HepG2 (cell line): Measurements from ENCODE around the gene LRRN4. TPM values are rescaled to one million over a fixed set of nuclear protein-coding genes. Genes with fewer than 3 reads are reported as not detected.

ENCODE experiments used
- ATAC-seq: fragments of 200-7000 bp; cut with Tn5 transposase; 3 replicates; pipeline ENCODE4 v1.9.1; 2020; ENCODE audit warnings: mild to moderate bottlenecking, moderate library complexity
- BruUV-seq: library from RNA; stranded (reverse); fragments of 400-500 nt; replicated peaks from 2 replicates; lab custom pipeline; 2021; lab: Mats Ljungman, UMichigan
- CTCF ChIA-PET: fragments of 300-600 bp; formaldehyde crosslinking; extraction: SDS; loops from one replicate; lab custom pipeline; 2021; ENCODE audit warnings: low total read pairs, inconsistent platforms, low intra/inter-chr PET ratio; lab: Yijun Ruan, JAX
- POLR2A ChIA-PET: fragments of 350-600 bp; sonication (Branson Sonifier 250); formaldehyde crosslinking; loops from one replicate; lab custom pipeline; 2020; ENCODE audit warnings: antibody characterized with exemption, inconsistent platforms; lab: Yijun Ruan, JAX
- DNase-seq: peaks from one replicate; pipeline ENCODE4 v3.0.0-alpha.2; 2015; ENCODE audit warnings: low spot score
- FAIRE-seq: peaks from 3 replicates; lab custom pipeline; 2011; peaks lifted over from hg19 to GRCh38; lab: Jason Lieb, UNC
- H2AFZ ChIP-seq: one replicate; pipeline ENCODE4 v1.6.1; 2011; ENCODE audit warnings: low read length, inconsistent platforms
- H3K27ac ChIP-seq: fragments of 300-600 bp; 3 replicates; pipeline ENCODE4 v1.8.0; 2011; ENCODE audit warnings: mixed run types, mild to moderate bottlenecking, mixed read lengths, low read length, inconsistent platforms; ENCODE audit not compliant: insufficient read depth; ENCODE audit errors: extremely low read length
- H3K27me3 ChIP-seq, 2 experiments: fragments of 200-600 bp in 1 of 2; 2 replicates in 1 of 2; 3 replicates in 1 of 2; pipeline versions ENCODE4 v1.6.0 to v1.8.0; 2011; ENCODE audit warnings: low read length in 2 of 2, mild to moderate bottlenecking in 2 of 2, moderate library complexity in 2 of 2, inconsistent platforms in 1 of 2; ENCODE audit not compliant: insufficient read depth in 2 of 2, control insufficient read depth in 1 of 2
- H3K36me3 ChIP-seq, 2 experiments: fragments of 200-600 bp in 1 of 2; replicated peaks in 1 of 2; 2 replicates in 1 of 2; 3 replicates in 1 of 2; pipeline versions ENCODE4 v1.5.1 to v1.8.0; 2011; ENCODE audit warnings: low read length in 2 of 2, inconsistent platforms in 1 of 2; ENCODE audit not compliant: insufficient read depth in 2 of 2, control insufficient read depth in 1 of 2
- H3K4me1 ChIP-seq: 2 replicates; pipeline ENCODE4 v1.5.1; 2012; ENCODE audit warnings: low read length, inconsistent platforms; ENCODE audit not compliant: insufficient read depth
- H3K4me2 ChIP-seq: 2 replicates; pipeline ENCODE4 v1.6.0; 2011; ENCODE audit warnings: low read depth, low read length, inconsistent platforms
- H3K4me3 ChIP-seq, 3 experiments: fragments of 200-600 bp in 1 of 3; sonication (generic), shearing (Covaris generic) in 1 of 3; replicated peaks in 1 of 3; 2 replicates each; pipeline ENCODE4 v1.5.1; 2011 to 2016; ENCODE audit warnings: low read length in 3 of 3, inconsistent platforms in 2 of 3, low read depth in 2 of 3, mild to moderate bottlenecking in 2 of 3, control low read depth in 1 of 3, mixed read lengths in 1 of 3; ENCODE audit not compliant: insufficient read depth in 1 of 3
- H3K79me2 ChIP-seq: one replicate; pipeline ENCODE4 v1.6.1; 2011; ENCODE audit warnings: low read length, inconsistent platforms; ENCODE audit not compliant: insufficient read depth
- H3K9ac ChIP-seq: 2 replicates; pipeline ENCODE4 v1.6.0; 2011; ENCODE audit warnings: mild to moderate bottlenecking, low read depth, low read length, inconsistent platforms; ENCODE audit not compliant: insufficient read depth
- H3K9me3 ChIP-seq: 2 replicates; pipeline ENCODE4 v1.5.1; 2012; ENCODE audit warnings: mild to moderate bottlenecking, low read length
- H4K20me1 ChIP-seq: 2 replicates; pipeline ENCODE4 v1.6.0; 2011; ENCODE audit warnings: inconsistent platforms, mild to moderate bottlenecking, low read length, moderate library complexity; ENCODE audit not compliant: insufficient read depth
- AGO2 ChIP-seq: fragments of 200-400 bp; formaldehyde crosslinking; optimal IDR thresholded peaks from 2 replicates; pipeline ENCODE3; 2017; ENCODE audit warnings: mild to moderate bottlenecking, low read depth, low read length, moderate library complexity
- CEBPB ChIP-seq: IDR thresholded peaks from 2 replicates; pipeline ENCODE4 v1.6.1; 2011; ENCODE audit warnings: low read depth, low read length, improper control_type of control experiment, borderline replicate concordance
- CENPT ChIP-seq: sonication (generic); formaldehyde crosslinking; IDR thresholded peaks from 2 replicates; pipeline ENCODE4 v1.8.0; 2022; ENCODE audit warnings: low read depth, mild to moderate bottlenecking, moderate library complexity, missing genetic modification reagents
- CREB1 ChIP-seq, 2 experiments: fragments of 450-650 bp in 1 of 2; IDR thresholded peaks; 2 replicates each; pipeline ENCODE4 v1.6.1; 2016 to 2017; ENCODE audit warnings: control low read depth in 1 of 2, mild to moderate bottlenecking in 1 of 2, missing compliant biosample characterization in 1 of 2, missing genetic modification characterization in 1 of 2
- JDP2 ChIP-seq: sonication (generic); formaldehyde crosslinking; IDR thresholded peaks from 2 replicates; pipeline ENCODE4 v1.8.1; 2022; ENCODE audit warnings: missing genetic modification reagents, borderline replicate concordance
- TRIM24 ChIP-seq: sonication (generic); formaldehyde crosslinking; IDR thresholded peaks from 2 replicates; pipeline ENCODE4 v1.8.0; 2022; ENCODE audit warnings: mild to moderate bottlenecking, missing genetic modification reagents
- ZBTB38 ChIP-seq: sonication (generic); formaldehyde crosslinking; IDR thresholded peaks from 2 replicates; pipeline ENCODE4 v1.5.1; 2020; ENCODE audit warnings: mild to moderate bottlenecking, missing genetic modification reagents
- ZNF30 ChIP-seq: sonication (generic); formaldehyde crosslinking; IDR thresholded peaks from 2 replicates; pipeline ENCODE4 v1.5.0; 2020; ENCODE audit warnings: mild to moderate bottlenecking, missing genetic modification reagents
- ZNF556 ChIP-seq: sonication (generic); formaldehyde crosslinking; IDR thresholded peaks from 2 replicates; pipeline ENCODE4 v1.4.0; 2020; ENCODE audit warnings: mild to moderate bottlenecking, missing genetic modification reagents, borderline replicate concordance
- ZNF557 ChIP-seq: sonication (generic); formaldehyde crosslinking; IDR thresholded peaks from 2 replicates; pipeline ENCODE4 v1.4.0; 2020; ENCODE audit warnings: missing genetic modification reagents
- ZSCAN12 ChIP-seq: sonication (generic); formaldehyde crosslinking; IDR thresholded peaks from 2 replicates; pipeline ENCODE4 v1.9.0; 2021; ENCODE audit warnings: mild to moderate bottlenecking, missing genetic modification reagents
- ZSCAN20 ChIP-seq: sonication (generic); formaldehyde crosslinking; IDR thresholded peaks from 2 replicates; pipeline ENCODE4 v1.4.0; 2020; ENCODE audit warnings: missing genetic modification reagents, mild to moderate bottlenecking, borderline replicate concordance
- WGBS: methylation state at CpG from one replicate; pipeline ENCODE4 v1.1.6; 2017; ENCODE audit warnings: low lambda C conversion rate; 5-methylcytosine and 5-hydroxymethylcytosine counted together
- in situ Hi-C: cut with HindIII; loops from 2 replicates; pipeline ENCODE4 v1.10.0; 2017; ENCODE audit warnings: low pct_unique_long_range_greater_than_20kb; ENCODE audit not compliant: extremely low pct_ligation_motif_present
- intact Hi-C: fragments of 100-400 bp; cut with micrococcal nuclease; formaldehyde crosslinking; loops from one replicate; pipeline ENCODE4 v1.10.0; 2022; ENCODE audit not compliant: unreplicated experiment
- polyA plus RNA-seq, 8 experiments: library from polyadenylated mRNA; depleted of rRNA in 3 of 8; stranded (reverse) in 7 of 8; unstranded in 1 of 8; fragments of >200 nt; fragmentation: Illumina TruSeq in 4 of 8; extraction: Trizol in 4 of 8; gene quantifications; 2 replicates each; pipeline versions ENCODE4 v1.2.1 to v1.2.3, GENCODE V29; 2011 to 2016; ENCODE audit warnings: low read depth in 4 of 8, missing spikeins in 1 of 8, mixed read lengths in 1 of 8; ENCODE audit not compliant: insufficient read depth in 1 of 8
- total RNA-seq, 5 experiments: library from RNA; depleted of rRNA; stranded (reverse); fragments of >200 nt; fragmentation: Illumina TruSeq; extraction: Trizol; gene quantifications; 2 replicates each; pipeline ENCODE4 v1.2.3, GENCODE V29; 2016; ENCODE audit warnings: low read depth in 1 of 5
- TF ChIP-seq, protein P1 (sequence below): sonication (generic); formaldehyde crosslinking; IDR thresholded peaks from 2 replicates; pipeline ENCODE4 v1.9.0; 2022; ENCODE audit warnings: missing genetic modification reagents, mild to moderate bottlenecking, borderline replicate concordance
- TF ChIP-seq, protein P2 (sequence below): sonication (generic); formaldehyde crosslinking; IDR thresholded peaks from 2 replicates; pipeline ENCODE4 v1.4.0; 2020; ENCODE audit warnings: missing genetic modification reagents, mild to moderate bottlenecking, borderline replicate concordance
- TF ChIP-seq, protein P3 (sequence below): sonication (generic); IDR thresholded peaks from 2 replicates; pipeline ENCODE4 v1.6.1; 2016; ENCODE audit warnings: low read depth, borderline replicate concordance
- TF ChIP-seq, protein P4 (sequence below): sonication (generic); formaldehyde crosslinking; IDR thresholded peaks from 2 replicates; pipeline ENCODE4 v1.8.0; 2022; ENCODE audit warnings: mild to moderate bottlenecking, missing genetic modification reagents, moderate library complexity
- TF ChIP-seq, protein P5 (sequence below): sonication (generic); formaldehyde crosslinking; IDR thresholded peaks from 2 replicates; pipeline ENCODE4 v1.4.0; 2020; ENCODE audit warnings: mild to moderate bottlenecking, missing genetic modification reagents

Gene LRRN4
- total and polyA plus RNA-seq, 2 of the 13 experiments (the other 11 are each of a cell fraction or from before 2014, with no cell fraction given): 0.15 to 0.20 TPM

DNA sequence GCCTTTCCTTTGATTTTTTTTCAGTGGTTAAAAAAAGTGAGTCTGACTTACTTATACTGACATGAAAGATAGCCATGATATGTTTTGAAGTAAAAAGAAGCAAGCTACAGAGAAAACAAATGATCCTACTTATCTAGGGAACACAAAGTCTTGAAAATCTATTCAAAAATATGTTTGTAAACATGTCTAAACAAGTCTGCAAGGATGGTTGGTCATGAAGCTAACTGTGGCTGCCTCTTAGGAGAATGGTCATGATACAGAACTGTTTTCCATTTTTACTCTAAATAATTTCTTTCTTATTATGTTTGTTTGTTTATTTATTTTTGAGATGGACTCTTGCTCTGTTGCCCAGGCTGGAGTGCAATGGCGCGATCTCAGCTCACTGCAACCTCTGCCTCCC, 47.5 kb upstream of the LRRN4 start:
- H3K27me3 ChIP-seq: no peaks in the 10 kb centered on the region
- H3K9me3 ChIP-seq: no peaks in the 10 kb centered on the region
- no peak for ATAC-seq
- peaks cover 3% of the 10 kb centered on the region for H3K4me1 ChIP-seq
- no peak overlapping the region for H3K27ac ChIP-seq
- H3K36me3 ChIP-seq: peaks cover 18 to 60% of the 10 kb centered on the region in 2 experiments
- no peak for FAIRE-seq
- no peak for TF ChIP-seq ZSCAN20 (CRISPR knock-in tag)
- TF ChIP-seq ZBTB38 (CRISPR knock-in tag): no peak
- TF ChIP-seq, protein P1, sequence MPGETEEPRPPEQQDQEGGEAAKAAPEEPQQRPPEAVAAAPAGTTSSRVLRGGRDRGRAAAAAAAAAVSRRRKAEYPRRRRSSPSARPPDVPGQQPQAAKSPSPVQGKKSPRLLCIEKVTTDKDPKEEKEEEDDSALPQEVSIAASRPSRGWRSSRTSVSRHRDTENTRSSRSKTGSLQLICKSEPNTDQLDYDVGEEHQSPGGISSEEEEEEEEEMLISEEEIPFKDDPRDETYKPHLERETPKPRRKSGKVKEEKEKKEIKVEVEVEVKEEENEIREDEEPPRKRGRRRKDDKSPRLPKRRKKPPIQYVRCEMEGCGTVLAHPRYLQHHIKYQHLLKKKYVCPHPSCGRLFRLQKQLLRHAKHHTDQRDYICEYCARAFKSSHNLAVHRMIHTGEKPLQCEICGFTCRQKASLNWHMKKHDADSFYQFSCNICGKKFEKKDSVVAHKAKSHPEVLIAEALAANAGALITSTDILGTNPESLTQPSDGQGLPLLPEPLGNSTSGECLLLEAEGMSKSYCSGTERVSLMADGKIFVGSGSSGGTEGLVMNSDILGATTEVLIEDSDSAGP (CRISPR knock-in tag): no peak
- TF ChIP-seq, protein P2, sequence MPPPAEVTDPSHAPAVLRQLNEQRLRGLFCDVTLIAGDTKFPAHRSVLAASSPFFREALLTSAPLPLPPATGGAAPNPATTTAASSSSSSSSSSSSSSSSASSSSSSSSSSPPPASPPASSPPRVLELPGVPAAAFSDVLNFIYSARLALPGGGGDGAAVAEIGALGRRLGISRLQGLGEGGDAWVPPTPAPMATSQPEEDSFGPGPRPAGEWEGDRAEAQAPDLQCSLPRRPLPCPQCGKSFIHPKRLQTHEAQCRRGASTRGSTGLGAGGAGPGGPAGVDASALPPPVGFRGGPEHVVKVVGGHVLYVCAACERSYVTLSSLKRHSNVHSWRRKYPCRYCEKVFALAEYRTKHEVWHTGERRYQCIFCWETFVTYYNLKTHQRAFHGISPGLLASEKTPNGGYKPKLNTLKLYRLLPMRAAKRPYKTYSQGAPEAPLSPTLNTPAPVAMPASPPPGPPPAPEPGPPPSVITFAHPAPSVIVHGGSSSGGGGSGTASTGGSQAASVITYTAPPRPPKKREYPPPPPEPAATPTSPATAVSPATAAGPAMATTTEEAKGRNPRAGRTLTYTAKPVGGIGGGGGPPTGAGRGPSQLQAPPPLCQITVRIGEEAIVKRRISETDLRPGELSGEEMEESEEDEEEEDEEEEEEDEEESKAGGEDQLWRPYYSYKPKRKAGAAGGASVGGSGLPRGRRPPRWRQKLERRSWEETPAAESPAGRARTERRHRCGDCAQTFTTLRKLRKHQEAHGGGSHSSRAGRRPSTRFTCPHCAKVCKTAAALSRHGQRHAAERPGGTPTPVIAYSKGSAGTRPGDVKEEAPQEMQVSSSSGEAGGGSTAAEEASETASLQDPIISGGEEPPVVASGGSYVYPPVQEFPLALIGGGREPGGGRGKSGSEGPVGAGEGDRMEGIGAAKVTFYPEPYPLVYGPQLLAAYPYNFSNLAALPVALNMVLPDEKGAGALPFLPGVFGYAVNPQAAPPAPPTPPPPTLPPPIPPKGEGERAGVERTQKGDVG (CRISPR knock-in tag): no peak
- no peak for TF ChIP-seq CEBPB
- TF ChIP-seq, protein P3, sequence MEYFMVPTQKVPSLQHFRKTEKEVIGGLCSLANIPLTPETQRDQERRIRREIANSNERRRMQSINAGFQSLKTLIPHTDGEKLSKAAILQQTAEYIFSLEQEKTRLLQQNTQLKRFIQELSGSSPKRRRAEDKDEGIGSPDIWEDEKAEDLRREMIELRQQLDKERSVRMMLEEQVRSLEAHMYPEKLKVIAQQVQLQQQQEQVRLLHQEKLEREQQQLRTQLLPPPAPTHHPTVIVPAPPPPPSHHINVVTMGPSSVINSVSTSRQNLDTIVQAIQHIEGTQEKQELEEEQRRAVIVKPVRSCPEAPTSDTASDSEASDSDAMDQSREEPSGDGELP: no peak
- TF ChIP-seq ZNF556 (CRISPR knock-in tag): no peak
- TF ChIP-seq TRIM24 (CRISPR knock-in tag): no peak
- no peak for TF ChIP-seq CENPT (CRISPR knock-in tag)
- no peak for TF ChIP-seq ZNF557
- TF ChIP-seq, protein P4, sequence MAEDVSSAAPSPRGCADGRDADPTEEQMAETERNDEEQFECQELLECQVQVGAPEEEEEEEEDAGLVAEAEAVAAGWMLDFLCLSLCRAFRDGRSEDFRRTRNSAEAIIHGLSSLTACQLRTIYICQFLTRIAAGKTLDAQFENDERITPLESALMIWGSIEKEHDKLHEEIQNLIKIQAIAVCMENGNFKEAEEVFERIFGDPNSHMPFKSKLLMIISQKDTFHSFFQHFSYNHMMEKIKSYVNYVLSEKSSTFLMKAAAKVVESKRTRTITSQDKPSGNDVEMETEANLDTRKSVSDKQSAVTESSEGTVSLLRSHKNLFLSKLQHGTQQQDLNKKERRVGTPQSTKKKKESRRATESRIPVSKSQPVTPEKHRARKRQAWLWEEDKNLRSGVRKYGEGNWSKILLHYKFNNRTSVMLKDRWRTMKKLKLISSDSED (CRISPR knock-in tag): no peak
- no peak for TF ChIP-seq ZSCAN12 (CRISPR knock-in tag)
- TF ChIP-seq, protein P5, sequence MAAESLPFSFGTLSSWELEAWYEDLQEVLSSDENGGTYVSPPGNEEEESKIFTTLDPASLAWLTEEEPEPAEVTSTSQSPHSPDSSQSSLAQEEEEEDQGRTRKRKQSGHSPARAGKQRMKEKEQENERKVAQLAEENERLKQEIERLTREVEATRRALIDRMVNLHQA: no peak
- no peak for TF ChIP-seq CREB1 (IDR thresholded peaks at IDR 0.05)
- TF ChIP-seq CREB1 (CRISPR knock-in tag; IDR thresholded peaks at IDR 0.05): no peak
- no peak for TF ChIP-seq AGO2
- no peak for TF ChIP-seq JDP2
- TF ChIP-seq ZNF30 (CRISPR knock-in tag): no peak
- ChIA-PET CTCF (no interaction called here), POLR2A (no interaction called here)
- BruUV-seq: no TSS peak
- H3K79me2 ChIP-seq: no peaks in the 10 kb centered on the region
- H3K9ac ChIP-seq: no peak overlapping the region
- H3K4me3 ChIP-seq: no peak overlapping the region
- intact Hi-C loops: no loop called here
- no peak overlapping the region for H3K4me2 ChIP-seq
- DNase-seq: no peak
- H2AFZ ChIP-seq: no peak overlapping the region
- 93% methylated on average over 2 of the region's 2 CpGs for WGBS
- H4K20me1 ChIP-seq: no peaks in the 10 kb centered on the region
- in situ Hi-C loops: no loop called here
